ENCODE data around the gene SUPT20HL1. TPM values are rescaled to one million over a fixed set of nuclear protein-coding genes. Genes with fewer than 3 reads are reported as not detected.
"Not testable (repeated sequence)": the region's sequence is repeated elsewhere in the genome, so short reads cannot be mapped to it uniquely, and the experiment has no call there.

Gene SUPT20HL1
- not detected for polyA plus RNA-seq

DNA sequence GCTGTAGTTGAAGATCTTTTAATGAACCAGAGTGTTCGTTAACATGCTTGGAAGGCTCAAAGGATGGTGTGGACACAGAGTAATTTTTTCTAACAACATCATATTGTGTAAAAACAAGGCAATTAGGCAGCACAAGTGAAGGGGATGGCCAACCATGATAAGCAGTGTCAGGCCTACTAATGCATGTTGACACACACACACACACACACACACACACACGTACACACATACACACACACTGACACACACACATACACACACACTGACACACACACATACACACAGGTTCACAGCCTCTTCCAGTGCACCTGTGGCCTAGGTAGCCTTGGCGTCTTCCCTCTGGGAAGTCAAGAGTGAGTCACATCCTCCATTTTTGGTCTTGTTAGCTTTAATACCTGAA is at the start of gene SUPT20HL1:
Gene SUPT20HL1 (plus strand): TSS at position 368 of the 400 bp plus-strand sequence. CDS start 2,122 bp downstream, outside the sequence.
- DNase-seq, result no peak
- Mint-ChIP-seq H3K9me3 (no peaks in the 10 kb centered on the region), H3K27me3 (ENCODE audit: low read depth in 3 of 3) (peaks cover 0 to 2% (median 2%) of the 10 kb centered on the region in 3 donors), H3K36me3 (no peaks in the 10 kb centered on the region), H3K4me3 (no peak within 1 kb of the TSS), H3K4me1 (peaks cover 0 to 4% of the 10 kb centered on the region in 2 donors), H3K27ac (no peak within 1 kb of the TSS)

DNA sequence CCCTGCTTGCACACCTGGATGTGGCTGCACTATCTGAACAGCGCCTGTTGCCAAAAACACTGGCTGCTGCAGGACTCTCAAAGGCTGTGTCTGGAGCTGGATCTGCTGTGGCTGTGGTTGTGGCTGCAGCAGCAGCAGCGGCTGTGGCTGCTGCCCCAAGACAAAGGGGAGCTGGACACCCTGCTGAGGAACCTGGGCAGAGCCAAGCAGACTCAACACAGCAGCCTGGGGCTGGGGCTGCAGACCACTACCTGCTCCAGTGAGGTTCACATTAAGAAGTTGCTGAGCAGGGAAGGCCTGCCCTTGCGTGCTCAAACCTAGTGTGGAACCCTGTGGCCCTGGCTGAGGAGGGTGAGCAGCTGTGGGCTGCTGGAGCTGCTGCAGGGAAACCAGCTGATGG is 49.5 kb upstream of the SUPT20HL1 start:
- H3K4me1 Mint-ChIP-seq; H3K36me3 Mint-ChIP-seq; H3K27me3 Mint-ChIP-seq (ENCODE audit: low read depth in 3 of 3); H3K27ac Mint-ChIP-seq; DNase-seq; H3K4me3 Mint-ChIP-seq; H3K9me3 Mint-ChIP-seq: not testable (repeated sequence)

GRCh38 chrX:24311507-24312248 is 48.8 kb upstream of the SUPT20HL1 start:
- H3K4me1 Mint-ChIP-seq, H3K27ac Mint-ChIP-seq, H3K36me3 Mint-ChIP-seq: not testable (repeated sequence)

DNA sequence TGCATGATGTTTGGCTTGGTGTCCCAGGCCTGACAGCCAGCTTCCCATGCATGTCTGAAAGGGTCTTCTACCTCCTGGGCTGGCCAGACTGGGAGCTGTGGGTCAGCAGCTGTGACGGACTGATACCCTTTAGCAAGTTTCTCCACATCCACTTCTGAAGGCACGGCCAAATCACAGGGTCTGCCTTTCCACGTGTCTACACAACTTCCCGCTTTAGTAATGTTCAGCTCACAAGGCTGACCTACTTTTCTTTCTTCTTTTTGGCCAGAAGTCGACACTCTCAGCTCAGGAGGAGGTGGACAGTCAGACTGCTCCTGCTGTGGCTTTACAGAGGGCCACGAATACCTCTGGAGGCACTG is 48.2 kb upstream of the SUPT20HL1 start:
- H3K9me3 Mint-ChIP-seq; H3K27ac Mint-ChIP-seq; H3K36me3 Mint-ChIP-seq; H3K4me3 Mint-ChIP-seq; H3K27me3 Mint-ChIP-seq (ENCODE audit: low read depth in 3 of 3); H3K4me1 Mint-ChIP-seq; DNase-seq: not testable (repeated sequence)

More at GRCh38 chrX:24311507-24312248, 48.8 kb upstream of the SUPT20HL1 start:
- DNase-seq; H3K9me3 Mint-ChIP-seq; H3K4me3 Mint-ChIP-seq; H3K27me3 Mint-ChIP-seq (ENCODE audit: low read depth in 3 of 3): not testable (repeated sequence)

DNA sequence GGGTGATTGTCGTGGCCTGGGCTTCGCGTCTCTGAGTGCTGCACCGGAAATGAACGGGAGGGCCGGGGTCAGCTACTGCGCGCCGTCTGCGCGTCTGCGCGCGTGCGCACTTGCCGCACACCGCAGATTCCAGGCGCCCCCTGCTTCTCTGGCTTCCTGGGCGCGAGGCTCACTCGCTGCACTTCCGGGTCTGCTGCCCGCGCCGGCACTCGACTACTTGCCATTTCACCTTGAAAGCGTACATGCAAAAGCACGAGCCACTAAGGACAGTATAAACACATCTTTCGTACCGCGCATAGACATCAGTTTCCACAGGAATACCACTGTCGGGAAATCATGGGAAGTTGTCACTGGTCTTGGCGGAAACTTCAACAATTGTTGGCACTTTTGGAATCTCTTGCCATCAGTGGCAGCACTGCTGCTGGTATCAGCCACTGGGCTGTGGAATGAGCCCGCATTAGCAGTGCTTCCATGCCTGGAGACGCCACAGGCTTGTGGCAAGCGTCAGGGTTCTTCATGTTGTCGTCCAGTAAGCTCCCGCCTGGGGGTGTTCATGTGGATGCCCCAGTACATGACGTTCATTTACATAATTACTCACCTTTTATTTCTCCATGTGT is 46.3 kb upstream of the SUPT20HL1 start, which contains the start of gene SUPT20HL2:
Gene SUPT20HL2 (minus strand): TSS at position 51 of the 617 bp plus-strand sequence. CDS start 754 bp downstream, outside the sequence.
- H3K4me3 Mint-ChIP-seq, result no peak within 1 kb of the TSS
- no peak within 1 kb of the TSS for H3K27ac Mint-ChIP-seq
- no peaks in the 10 kb centered on the region for H3K36me3 Mint-ChIP-seq
- peaks cover 0 to 6% (median 6%) of the 10 kb centered on the region in 3 donors for H3K27me3 Mint-ChIP-seq (ENCODE audit: low read depth in 3 of 3)
- H3K9me3 Mint-ChIP-seq, result no peaks in the 10 kb centered on the region
- H3K4me1 Mint-ChIP-seq, result no peaks in the 10 kb centered on the region
- DNase-seq, result no peak

GRCh38 chrX:24316111-24316510 is 44.3 kb upstream of the SUPT20HL1 start:
- Mint-ChIP-seq H3K27me3 (ENCODE audit: low read depth in 3 of 3) (peaks cover 0 to 2% (median 1%) of the 10 kb centered on the region in 3 donors), H3K4me1 (no peaks in the 10 kb centered on the region), H3K9me3 (no peaks in the 10 kb centered on the region), H3K4me3 (no peak overlapping the region), H3K27ac (no peak overlapping the region), H3K36me3 (no peaks in the 10 kb centered on the region)
- DNase-seq, result no peak

DNA sequence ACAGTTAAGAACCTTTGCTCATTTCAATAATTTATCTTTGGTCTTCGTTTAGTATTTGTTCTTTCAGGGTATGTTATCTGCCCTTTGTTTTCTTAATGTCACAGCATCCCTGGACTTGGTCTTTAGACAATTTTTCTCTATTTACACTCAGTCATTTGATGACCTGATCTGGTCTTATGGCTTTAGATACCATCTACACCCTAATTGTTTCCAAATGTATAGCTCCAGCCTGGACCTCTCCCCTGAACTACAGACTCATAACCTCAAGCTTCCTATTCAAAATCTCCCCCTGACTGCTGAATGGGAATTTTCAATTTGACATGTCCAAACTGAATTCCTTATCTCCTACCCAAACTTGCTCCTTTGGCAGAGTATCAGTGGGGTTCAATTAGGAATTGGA is 42.9 kb upstream of the SUPT20HL1 start:
- peaks cover 0 to 2% (median 1%) of the 10 kb centered on the region in 3 donors for H3K27me3 Mint-ChIP-seq (ENCODE audit: low read depth in 3 of 3)
- no peaks in the 10 kb centered on the region for H3K36me3 Mint-ChIP-seq
- H3K4me3 Mint-ChIP-seq, result no peak overlapping the region
- no peaks in the 10 kb centered on the region for H3K4me1 Mint-ChIP-seq
- H3K9me3 Mint-ChIP-seq, result no peaks in the 10 kb centered on the region
- H3K27ac Mint-ChIP-seq, result no peak overlapping the region
- no peak for DNase-seq

GRCh38 chrX:24321741-24322395 is 38.6 kb upstream of the SUPT20HL1 start:
- Mint-ChIP-seq H3K4me1 (no peaks in the 10 kb centered on the region), H3K4me3 (no peak overlapping the region), H3K9me3 (peaks cover 0 to 1% (median 0%) of the 10 kb centered on the region in 6 donors), H3K36me3 (no peaks in the 10 kb centered on the region), H3K27me3 (ENCODE audit: low read depth in 3 of 3) (peaks cover 1 to 10% (median 2%) of the 10 kb centered on the region in 3 donors), H3K27ac (no peak overlapping the region)
- no peak for DNase-seq

GRCh38 chrX:24325231-24325630 is 35.2 kb upstream of the SUPT20HL1 start:
- no peak overlapping the region for H3K27ac Mint-ChIP-seq
- H3K4me1 Mint-ChIP-seq, result no peaks in the 10 kb centered on the region
- no peak overlapping the region for H3K4me3 Mint-ChIP-seq
- peaks cover 0 to 1% (median 0%) of the 10 kb centered on the region in 6 donors for H3K9me3 Mint-ChIP-seq
- no peaks in the 10 kb centered on the region for H3K36me3 Mint-ChIP-seq
- H3K27me3 Mint-ChIP-seq (ENCODE audit: low read depth in 3 of 3), result peaks cover 0 to 17% (median 0%) of the 10 kb centered on the region in 3 donors
- DNase-seq, result no peak

DNA sequence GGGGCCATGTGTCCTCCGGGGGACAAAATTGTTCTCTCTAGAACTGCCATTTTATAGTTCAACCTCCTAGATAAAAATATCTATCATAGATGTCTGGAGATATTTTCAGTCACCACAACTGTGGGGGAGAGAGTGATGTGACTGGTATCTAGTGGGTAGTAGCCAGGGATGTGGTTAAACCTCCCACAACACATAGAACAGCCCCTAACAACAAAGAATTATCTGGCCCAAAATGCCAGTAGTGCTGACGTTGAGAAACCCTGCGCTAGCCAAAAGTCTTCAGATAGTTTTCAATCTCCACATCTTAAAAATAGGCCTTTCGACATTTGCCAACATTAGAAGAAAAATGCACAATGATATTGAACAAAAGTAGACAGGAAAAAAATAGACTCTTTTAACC is 27.6 kb upstream of the SUPT20HL1 start:
- Mint-ChIP-seq H3K4me1 (peaks cover 0 to 1% of the 10 kb centered on the region in 2 donors), H3K36me3 (no peaks in the 10 kb centered on the region), H3K27ac (no peak overlapping the region), H3K9me3 (no peaks in the 10 kb centered on the region), H3K27me3 (ENCODE audit: low read depth in 3 of 3) (peaks cover 0 to 21% (median 6%) of the 10 kb centered on the region in 3 donors), H3K4me3 (no peak overlapping the region)
- peak in 1 of 3 donors; percentile 7 for DNase-seq

DNA sequence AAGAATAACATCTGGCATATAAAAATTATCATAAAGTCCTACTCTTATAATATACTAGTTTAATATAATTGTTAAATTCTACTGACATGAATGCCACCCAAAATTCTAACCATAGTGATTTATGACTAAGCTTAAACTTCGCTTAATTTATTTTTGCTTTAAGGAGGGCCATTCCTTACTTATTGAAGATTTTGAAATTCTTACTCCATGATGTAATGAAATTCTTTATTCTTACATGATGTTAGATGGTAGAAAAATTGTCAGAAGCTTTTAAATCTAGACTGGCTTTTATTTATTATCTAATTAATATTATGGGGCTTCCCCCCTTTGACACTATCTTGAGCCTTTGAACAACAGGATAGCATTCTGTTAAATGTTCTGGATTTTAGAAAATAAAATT is 27.1 kb upstream of the SUPT20HL1 start:
- Mint-ChIP-seq H3K4me1 (peaks cover 0 to 1% of the 10 kb centered on the region in 2 donors), H3K9me3 (no peaks in the 10 kb centered on the region), H3K36me3 (no peaks in the 10 kb centered on the region), H3K4me3 (no peak overlapping the region), H3K27me3 (ENCODE audit: low read depth in 3 of 3) (peaks cover 0 to 21% (median 6%) of the 10 kb centered on the region in 3 donors), H3K27ac (no peak overlapping the region)
- no peak for DNase-seq

GRCh38 chrX:24334461-24334860 is 26.0 kb upstream of the SUPT20HL1 start:
- DNase-seq, result no peak
- Mint-ChIP-seq H3K36me3 (no peaks in the 10 kb centered on the region), H3K9me3 (no peaks in the 10 kb centered on the region), H3K4me3 (no peak overlapping the region), H3K4me1 (peaks cover 0 to 1% of the 10 kb centered on the region in 2 donors), H3K27ac (no peak overlapping the region), H3K27me3 (ENCODE audit: low read depth in 3 of 3) (peaks cover 0 to 18% (median 6%) of the 10 kb centered on the region in 3 donors)

GRCh38 chrX:24335871-24336270 is 24.6 kb upstream of the SUPT20HL1 start:
- H3K36me3 Mint-ChIP-seq, result no peaks in the 10 kb centered on the region
- H3K27me3 Mint-ChIP-seq (ENCODE audit: low read depth in 3 of 3), result peaks cover 0 to 18% (median 6%) of the 10 kb centered on the region in 3 donors
- no peak for DNase-seq
- no peaks in the 10 kb centered on the region for H3K9me3 Mint-ChIP-seq
- H3K27ac Mint-ChIP-seq, result no peak overlapping the region
- peaks cover 0 to 1% of the 10 kb centered on the region in 2 donors for H3K4me1 Mint-ChIP-seq
- H3K4me3 Mint-ChIP-seq, result no peak overlapping the region

DNA sequence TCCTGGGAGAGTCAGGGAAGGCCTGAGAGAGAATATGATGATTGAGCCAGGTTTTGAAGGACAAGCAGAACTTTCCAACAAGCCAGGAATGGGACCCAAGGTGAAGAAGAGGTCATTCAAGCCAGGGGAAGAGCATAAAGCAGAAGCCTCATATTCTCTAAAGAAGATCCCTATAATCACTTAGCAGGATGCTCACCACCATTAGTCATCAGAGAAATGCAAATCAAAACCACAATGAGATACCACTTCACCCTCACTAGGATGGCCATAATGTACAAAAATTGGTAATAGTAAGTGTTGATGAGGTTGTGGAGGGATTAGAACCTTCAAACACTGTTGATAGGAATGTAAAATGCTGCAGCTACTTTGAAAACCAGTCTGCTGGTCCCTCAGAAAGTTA is 20.5 kb upstream of the SUPT20HL1 start:
- no peak overlapping the region for H3K4me3 Mint-ChIP-seq
- H3K4me1 Mint-ChIP-seq, result peaks cover 3 to 8% of the 10 kb centered on the region in 2 donors
- H3K27ac Mint-ChIP-seq, result no peak overlapping the region
- H3K9me3 Mint-ChIP-seq, result no peaks in the 10 kb centered on the region
- peaks cover 1 to 8% (median 1%) of the 10 kb centered on the region in 3 donors for H3K27me3 Mint-ChIP-seq (ENCODE audit: low read depth in 3 of 3)
- DNase-seq, result no peak
- H3K36me3 Mint-ChIP-seq, result no peaks in the 10 kb centered on the region

Measured in immature natural killer cell (primary cell).